Right lobe of liver (tissue), 4 donors: Measurements from ENCODE around the gene ASH1L.
A peak's percentile ranks its signal among the peaks of the same experiment; 100 is the strongest.

Source experiments
- CTCF ChIP-seq, 4 donors: fragments of 200-600 bp in 3 of 4; fragments of 450-650 bp in 1 of 4; IDR thresholded peaks; one replicate each; pipeline versions ENCODE4 v1.5.1 to v1.8.0; 2016 to 2022; ENCODE audit warnings: antibody characterized with exemption in 4 of 4, mild to moderate bottlenecking in 2 of 4
- POLR2A ChIP-seq: fragments of 450-650 bp; IDR thresholded peaks from one replicate; pipeline ENCODE4 v1.6.1; 2017; ENCODE audit warnings: antibody characterized with exemption, mild to moderate bottlenecking
- donor health status: DM: no; HTN: no; CAD: no.
- donor health status: DM: no; HTN: no; CAD: no.
- donor health status: DM: no; HTN: yes; CAD: no.

- TF ChIP-seq POLR2A: no peak
- TF ChIP-seq CTCF (IDR thresholded peaks at IDR 0.05): peak; percentile 23 to 34 (median 30)
Measured at GRCh38 chr1:155324717-155325602, 237.6 kb downstream of the ASH1L start.
